Astrocyte (in vitro differentiated cells and primary cell): ENCODE results near the gene GPC5.

ENCODE experiments used
- CTCF ChIP-seq: IDR thresholded peaks from 2 replicates; pipeline ENCODE4 v1.5.1; 2011; ENCODE audit warnings: low read depth, mild to moderate bottlenecking, inconsistent platforms, low read length, moderate library complexity; ENCODE audit not compliant: insufficient read depth
- EZH2 ChIP-seq: IDR thresholded peaks from 2 replicates; pipeline ENCODE4 v1.6.1; 2012; ENCODE audit warnings: mild to moderate bottlenecking, low read length, inconsistent platforms; ENCODE audit not compliant: insufficient read depth

GRCh38 chr13:92743992-92744391, 1345.6 kb downstream of the GPC5 start:
- TF ChIP-seq CTCF (no peak), EZH2 (no peak)
